Activated naive CD8-positive, alpha-beta T cell treated with anti-CD3 and anti-CD28 coated beads, Interleukin-2, amount 10 ng/mL, durations not matched to agents 7 days and 5 days (primary cell): ENCODE measurements around the gene ARNT2. TPM values are rescaled to one million over a fixed set of nuclear protein-coding genes. Genes with fewer than 3 reads are reported as not detected.

ENCODE experiments used
- ATAC-seq: fragments of 150-1000 bp; cut with Tn5 transposase; one replicate; pipeline ENCODE4 v1.10.0; 2021; ENCODE audit warnings: low read depth, moderate library complexity
- POLR2A ChIA-PET: fragments of 350-600 bp; sonication (Branson Sonifier 250); formaldehyde crosslinking; loops from one replicate; lab custom pipeline; 2021; ENCODE audit warnings: antibody characterized with exemption; lab: Charles Lee
- DNase-seq: peaks from one replicate; pipeline ENCODE4 v3.0.0; 2021
- H3K27ac Mint-ChIP-seq: one replicate; pipeline ENCODE4 v1.8.0; 2022; ENCODE audit warnings: mild to moderate bottlenecking, mixed read lengths
- H3K27me3 Mint-ChIP-seq: one replicate; pipeline ENCODE4 v1.8.0; 2022; ENCODE audit warnings: mild to moderate bottlenecking, moderate library complexity, mixed read lengths
- H3K36me3 Mint-ChIP-seq: one replicate; pipeline ENCODE4 v1.8.0; 2021; ENCODE audit warnings: mild to moderate bottlenecking, mixed read lengths
- H3K4me1 Mint-ChIP-seq: one replicate; pipeline ENCODE4 v1.8.0; 2021; ENCODE audit warnings: mixed read lengths
- H3K4me3 Mint-ChIP-seq: one replicate; pipeline ENCODE4 v1.8.0; 2022; ENCODE audit warnings: mild to moderate bottlenecking, moderate library complexity, mixed read lengths
- H3K9me3 Mint-ChIP-seq: one replicate; pipeline ENCODE4 v1.8.0; 2021; ENCODE audit warnings: mixed read lengths
- total RNA-seq, 2 experiments: library from RNA; stranded (reverse); gene quantifications; one replicate each; pipeline ENCODE4 v1.2.3, GENCODE V29; 2021

ARNT2 gene
- total RNA-seq, 2 experiments from 2014 or later, result not detected

GRCh38 chr15:80395616-80396015 is 8.6 kb upstream of the ARNT2 start:
- POLR2A ChIA-PET, result no interaction called here
- no peaks in the 10 kb centered on the region for H3K36me3 Mint-ChIP-seq
- ATAC-seq, result no peak
- no peak overlapping the region for H3K4me3 Mint-ChIP-seq
- DNase-seq, result no peak
- H3K27ac Mint-ChIP-seq, result no peak overlapping the region
- no peaks in the 10 kb centered on the region for H3K4me1 Mint-ChIP-seq
- peaks cover 13% of the 10 kb centered on the region for H3K27me3 Mint-ChIP-seq
- no peaks in the 10 kb centered on the region for H3K9me3 Mint-ChIP-seq

- no peak for ATAC-seq
- H3K9me3 Mint-ChIP-seq, result no peaks in the 10 kb centered on the region
- H3K4me1 Mint-ChIP-seq, result no peaks in the 10 kb centered on the region
- POLR2A ChIA-PET, result no interaction called here
- DNase-seq, result no peak
- no peak overlapping the region for H3K4me3 Mint-ChIP-seq
- H3K27me3 Mint-ChIP-seq, result peaks cover 14% of the 10 kb centered on the region
- no peaks in the 10 kb centered on the region for H3K36me3 Mint-ChIP-seq
- no peak overlapping the region for H3K27ac Mint-ChIP-seq
Observed at GRCh38 chr15:80396096-80396495, 8.1 kb upstream of the ARNT2 start.

GRCh38 chr15:80399508-80399907 is 4.7 kb upstream of the ARNT2 start:
- H3K27me3 Mint-ChIP-seq, result peaks cover 42% of the 10 kb centered on the region
- no peaks in the 10 kb centered on the region for H3K9me3 Mint-ChIP-seq
- H3K27ac Mint-ChIP-seq, result no peak overlapping the region

GRCh38 chr15:80401456-80401855 is 2.7 kb upstream of the ARNT2 start:
- Mint-ChIP-seq H3K36me3 (no peaks in the 10 kb centered on the region), H3K4me1 (no peaks in the 10 kb centered on the region), H3K4me3 (no peak overlapping the region), H3K9me3 (no peaks in the 10 kb centered on the region), H3K27ac (no peak overlapping the region), H3K27me3 (peaks cover 55% of the 10 kb centered on the region)
- POLR2A ChIA-PET, result no interaction called here
- ATAC-seq (no peak), DNase-seq (no peak)

More at GRCh38 chr15:80399508-80399907, 4.7 kb upstream of the ARNT2 start:
- DNase-seq (no peak), ATAC-seq (no peak)
- H3K4me1 Mint-ChIP-seq, result no peaks in the 10 kb centered on the region
- POLR2A ChIA-PET, result no interaction called here
- H3K4me3 Mint-ChIP-seq, result no peak overlapping the region
- no peaks in the 10 kb centered on the region for H3K36me3 Mint-ChIP-seq

- POLR2A ChIA-PET, result no interaction called here
- Mint-ChIP-seq H3K36me3 (no peaks in the 10 kb centered on the region), H3K4me3 (no peak overlapping the region), H3K9me3 (no peaks in the 10 kb centered on the region), H3K4me1 (no peaks in the 10 kb centered on the region), H3K27ac (no peak overlapping the region), H3K27me3 (peaks cover 58% of the 10 kb centered on the region)
- DNase-seq (no peak), ATAC-seq (no peak)
Observed at GRCh38 chr15:80402339-80402738, 1.8 kb upstream of the ARNT2 start.

GRCh38 chr15:80403712-80404056 is 498 bp upstream of the ARNT2 start:
- Mint-ChIP-seq H3K4me3 (no peak overlapping the region), H3K27me3 (peaks cover 61% of the 10 kb centered on the region), H3K4me1 (no peaks in the 10 kb centered on the region), H3K9me3 (no peaks in the 10 kb centered on the region), H3K27ac (no peak overlapping the region), H3K36me3 (no peaks in the 10 kb centered on the region)
- POLR2A ChIA-PET, result no interaction called here
- no peak for DNase-seq
- no peak for ATAC-seq

- Mint-ChIP-seq H3K4me1 (no peaks in the 10 kb centered on the region), H3K27ac (no peak overlapping the region), H3K9me3 (no peaks in the 10 kb centered on the region), H3K4me3 (no peak overlapping the region), H3K27me3 (peaks cover 62% of the 10 kb centered on the region), H3K36me3 (no peaks in the 10 kb centered on the region)
- POLR2A ChIA-PET, result no interaction called here
- ATAC-seq (no peak), DNase-seq (no peak)
Observed at GRCh38 chr15:80404761-80405553, 775 bp downstream of the ARNT2 start.

GRCh38 chr15:80405554-80405850 is 1.3 kb downstream of the ARNT2 start:
- H3K4me3 Mint-ChIP-seq, result no peak overlapping the region
- DNase-seq, result no peak
- H3K36me3 Mint-ChIP-seq, result no peaks in the 10 kb centered on the region
- no peak overlapping the region for H3K27ac Mint-ChIP-seq
- H3K9me3 Mint-ChIP-seq, result no peaks in the 10 kb centered on the region
- POLR2A ChIA-PET, result no interaction called here
- H3K27me3 Mint-ChIP-seq, result peaks cover 59% of the 10 kb centered on the region
- no peaks in the 10 kb centered on the region for H3K4me1 Mint-ChIP-seq
- no peak for ATAC-seq

GRCh38 chr15:80405970-80406369 is 1.8 kb downstream of the ARNT2 start:
- no peak for ATAC-seq

GRCh38 chr15:80411788-80412288 is 7.7 kb downstream of the ARNT2 start:
- Mint-ChIP-seq H3K27me3 (peaks cover 13% of the 10 kb centered on the region), H3K4me1 (no peaks in the 10 kb centered on the region), H3K27ac (no peak overlapping the region), H3K36me3 (no peaks in the 10 kb centered on the region), H3K9me3 (no peaks in the 10 kb centered on the region), H3K4me3 (no peak overlapping the region)
- ATAC-seq (no peak), DNase-seq (no peak)
- POLR2A ChIA-PET, result no interaction called here

More at GRCh38 chr15:80405970-80406369, 1.8 kb downstream of the ARNT2 start:
- H3K4me3 Mint-ChIP-seq, result no peak overlapping the region
- POLR2A ChIA-PET, result no interaction called here
- H3K27ac Mint-ChIP-seq, result no peak overlapping the region
- H3K27me3 Mint-ChIP-seq, result peaks cover 59% of the 10 kb centered on the region
- no peaks in the 10 kb centered on the region for H3K4me1 Mint-ChIP-seq
- no peaks in the 10 kb centered on the region for H3K9me3 Mint-ChIP-seq
- no peak for DNase-seq
- no peaks in the 10 kb centered on the region for H3K36me3 Mint-ChIP-seq

- no peaks in the 10 kb centered on the region for H3K9me3 Mint-ChIP-seq
- H3K27me3 Mint-ChIP-seq, result peaks cover 10% of the 10 kb centered on the region
- H3K36me3 Mint-ChIP-seq, result no peaks in the 10 kb centered on the region
- POLR2A ChIA-PET, result no interaction called here
- no peak overlapping the region for H3K27ac Mint-ChIP-seq
- no peak for ATAC-seq
- DNase-seq, result no peak
- H3K4me3 Mint-ChIP-seq, result no peak overlapping the region
- no peaks in the 10 kb centered on the region for H3K4me1 Mint-ChIP-seq
Observed at GRCh38 chr15:80414546-80415357, 10.6 kb downstream of the ARNT2 start.

- DNase-seq (no peak), ATAC-seq (no peak)
- POLR2A ChIA-PET, result no interaction called here
- Mint-ChIP-seq H3K4me1 (no peaks in the 10 kb centered on the region), H3K9me3 (no peaks in the 10 kb centered on the region), H3K27ac (no peak overlapping the region), H3K27me3 (peaks cover 10% of the 10 kb centered on the region), H3K36me3 (no peaks in the 10 kb centered on the region), H3K4me3 (no peak overlapping the region)
Observed at GRCh38 chr15:80415358-80415670, 11.1 kb downstream of the ARNT2 start.

- Mint-ChIP-seq H3K27me3 (peaks cover 8% of the 10 kb centered on the region), H3K9me3 (no peaks in the 10 kb centered on the region), H3K36me3 (no peaks in the 10 kb centered on the region), H3K27ac (no peak overlapping the region), H3K4me3 (no peak overlapping the region), H3K4me1 (no peaks in the 10 kb centered on the region)
- DNase-seq, result no peak
- no peak for ATAC-seq
- POLR2A ChIA-PET, result no interaction called here
Observed at GRCh38 chr15:80416702-80417101, 12.5 kb downstream of the ARNT2 start.

- ATAC-seq (no peak), DNase-seq (no peak)
- no peak overlapping the region for H3K27ac Mint-ChIP-seq
- no peaks in the 10 kb centered on the region for H3K36me3 Mint-ChIP-seq
- peaks cover 10% of the 10 kb centered on the region for H3K27me3 Mint-ChIP-seq
- H3K4me3 Mint-ChIP-seq, result no peak overlapping the region
- no peaks in the 10 kb centered on the region for H3K4me1 Mint-ChIP-seq
- no peaks in the 10 kb centered on the region for H3K9me3 Mint-ChIP-seq
- POLR2A ChIA-PET, result no interaction called here
Observed at GRCh38 chr15:80418892-80419537, 14.8 kb downstream of the ARNT2 start.
